Inferior parietal cortex (tissue), 1 donor: ENCODE measurements around the gene ABCF2.
A peak's percentile ranks its signal among the peaks of the same experiment; 100 is the strongest.

Source experiments
- DNase-seq: peaks from one replicate; pipeline ENCODE4 v3.0.0-alpha.2; 2016; ENCODE audit errors: extremely low spot score

ABCF2 gene

DNA sequence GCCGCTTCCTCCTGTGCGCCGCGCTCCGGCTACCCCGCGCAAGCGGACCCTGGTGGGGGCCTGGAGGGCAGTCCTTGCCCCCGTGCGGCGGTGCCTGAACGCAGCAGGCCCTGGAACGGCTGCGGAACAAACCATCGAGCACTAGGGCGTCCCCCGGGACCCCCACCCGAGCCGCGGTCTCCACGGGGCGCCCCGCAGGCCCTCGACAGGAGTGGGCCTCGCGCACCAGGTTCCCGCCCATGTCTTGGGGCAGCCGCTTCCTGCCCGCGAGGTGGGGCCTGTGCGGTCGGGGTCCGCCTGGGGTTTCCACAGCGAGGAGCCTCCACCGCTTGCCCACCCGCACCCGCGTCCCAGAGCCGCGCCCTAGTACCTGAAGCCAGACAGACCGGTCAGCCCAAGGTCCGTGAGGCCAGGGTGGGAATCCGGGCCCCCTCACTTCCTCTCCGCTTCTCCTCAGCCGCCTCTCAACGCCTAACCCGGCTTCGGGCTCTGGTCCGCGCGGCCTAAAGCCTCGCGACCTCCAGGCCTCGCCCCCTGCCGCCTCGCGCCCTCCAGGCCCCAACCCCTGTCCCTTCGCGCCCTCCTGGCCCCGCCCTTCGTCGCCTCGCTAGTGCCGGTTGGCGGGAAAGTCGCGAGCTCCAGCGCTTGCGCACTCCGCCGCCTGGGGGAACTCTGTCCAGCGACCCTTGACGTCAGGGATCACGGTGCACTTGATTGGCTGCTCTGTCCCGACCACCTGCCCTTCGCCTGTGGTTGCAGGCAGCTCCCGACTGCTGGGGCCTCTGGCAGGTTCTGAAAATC lies 52.6 kb downstream of the ABCF2 start:
- DNase-seq, result no peak

DNA sequence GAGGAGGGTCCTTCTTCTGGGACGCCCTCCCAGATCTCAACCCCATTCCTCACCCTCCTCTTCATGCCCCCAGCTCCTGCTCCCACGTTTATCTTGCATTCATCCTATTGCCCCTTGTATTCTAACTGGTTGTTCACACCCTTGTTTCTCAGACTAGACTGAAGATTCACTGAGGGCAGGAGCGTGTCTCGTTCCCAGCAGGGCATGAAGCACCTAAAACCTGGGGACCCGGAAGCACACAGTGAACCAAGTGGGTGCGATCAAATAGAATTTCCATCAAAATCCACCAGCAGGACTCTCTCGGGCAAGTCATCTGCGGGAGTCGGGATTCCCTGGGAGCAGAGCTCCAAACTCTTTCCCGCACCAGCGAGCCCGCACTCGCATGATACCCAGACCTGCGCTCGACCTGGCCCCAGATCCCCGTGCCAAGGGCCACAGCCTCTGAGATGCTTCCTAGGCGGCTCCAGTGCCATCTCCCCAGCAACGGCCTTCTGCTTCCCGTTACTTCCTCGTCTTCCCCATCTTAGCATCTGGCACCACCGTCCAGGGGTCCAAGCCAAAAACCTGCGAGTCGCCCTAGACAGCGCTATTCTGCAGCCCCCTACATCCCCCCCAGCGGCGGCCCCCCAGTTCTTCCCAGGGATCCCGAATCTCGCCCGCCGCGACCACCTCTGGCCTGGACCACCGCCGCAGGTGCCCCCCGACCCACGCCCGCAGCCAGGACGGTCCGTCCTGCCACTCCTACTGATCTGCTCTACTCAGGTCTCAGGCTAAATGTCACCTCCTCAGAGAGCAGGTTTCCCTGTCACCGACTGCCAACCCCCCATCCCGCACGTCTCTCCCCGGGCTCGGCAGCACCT lies 53.4 kb downstream of the ABCF2 start:
- no peak for DNase-seq

DNA sequence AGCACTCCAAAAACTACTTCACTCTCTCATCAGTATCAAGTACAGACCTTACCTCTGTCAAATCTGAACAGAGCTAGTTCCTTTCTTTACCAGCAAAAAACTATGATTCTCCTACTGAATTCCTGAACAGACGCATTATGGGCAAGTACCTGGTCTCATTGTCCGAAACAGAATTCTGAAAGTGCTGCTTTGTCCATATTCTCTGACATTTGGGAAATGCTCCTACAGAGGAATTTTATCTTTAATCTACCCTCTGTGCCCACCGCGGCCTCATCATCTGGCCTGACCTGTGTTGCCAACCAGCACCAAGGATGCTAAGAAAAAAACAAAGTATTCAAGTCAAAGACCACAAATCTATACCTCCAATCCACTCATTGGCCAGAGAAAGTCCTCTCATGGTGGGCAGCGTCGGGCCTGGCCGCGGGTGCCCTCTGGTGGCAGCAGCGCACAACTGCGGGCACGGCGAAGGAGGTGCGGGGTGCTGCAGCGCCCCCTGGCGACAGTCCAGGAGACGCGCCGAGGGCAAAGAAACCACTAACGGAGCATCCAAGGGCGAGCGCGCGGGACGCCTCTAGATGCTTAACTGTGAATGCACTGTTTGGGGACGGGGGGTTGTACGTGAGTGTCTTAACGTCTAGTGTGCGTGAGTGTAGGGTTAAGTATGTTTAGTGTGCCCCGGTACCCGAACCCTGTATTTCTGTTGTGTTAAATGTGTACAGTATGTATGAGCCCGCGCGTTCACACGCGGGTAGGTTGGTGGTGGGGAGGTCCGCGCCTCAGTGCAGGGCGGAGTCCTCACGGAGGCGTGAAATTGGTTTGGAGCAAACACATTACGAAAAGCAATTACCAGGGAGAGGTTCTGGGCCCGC lies 54.5 kb downstream of the ABCF2 start:
- peak; percentile 84 for DNase-seq

GRCh38 chr7:151168787-151169162 lies 58.2 kb downstream of the ABCF2 start:
- DNase-seq, result no peak

DNA sequence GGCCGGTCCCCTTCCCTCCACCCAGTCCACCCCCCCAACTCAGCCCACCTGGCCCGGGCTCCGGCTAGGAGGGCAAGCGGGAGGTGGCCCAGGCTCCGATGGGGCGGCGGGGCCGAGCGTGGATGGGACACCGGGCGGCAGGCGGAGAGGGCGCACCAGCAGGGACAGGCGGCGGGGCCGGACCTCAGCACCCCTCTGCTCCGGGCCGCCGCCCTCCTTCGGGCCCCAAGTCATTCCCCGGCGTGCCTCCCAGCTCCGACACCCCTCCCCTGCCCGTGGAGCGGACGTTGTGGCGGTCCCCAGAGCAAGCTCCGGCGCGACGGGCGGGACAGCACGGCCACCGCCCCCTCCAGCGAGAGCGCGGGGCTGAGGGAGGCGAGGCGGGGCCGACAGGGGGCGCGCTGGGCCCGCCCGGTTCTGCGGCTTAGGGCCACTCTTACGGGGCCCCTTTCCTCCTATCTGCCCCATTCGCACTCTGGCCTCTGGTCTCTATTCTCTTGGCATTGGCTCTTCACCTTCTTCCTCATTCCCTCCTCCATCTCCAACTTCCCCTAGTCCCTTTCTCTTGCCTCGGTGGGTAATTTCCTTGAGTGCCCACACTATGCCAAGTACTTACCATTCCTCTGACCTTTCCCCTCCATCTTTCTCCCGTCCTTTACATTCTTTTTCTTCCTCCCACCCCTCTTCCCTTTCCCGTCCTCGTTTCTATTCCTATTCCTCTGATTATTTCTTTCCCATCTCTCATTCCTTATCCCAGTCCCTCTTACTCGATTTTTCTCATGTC lies 58.8 kb downstream of the ABCF2 start:
- peak; percentile 32 for DNase-seq

DNA sequence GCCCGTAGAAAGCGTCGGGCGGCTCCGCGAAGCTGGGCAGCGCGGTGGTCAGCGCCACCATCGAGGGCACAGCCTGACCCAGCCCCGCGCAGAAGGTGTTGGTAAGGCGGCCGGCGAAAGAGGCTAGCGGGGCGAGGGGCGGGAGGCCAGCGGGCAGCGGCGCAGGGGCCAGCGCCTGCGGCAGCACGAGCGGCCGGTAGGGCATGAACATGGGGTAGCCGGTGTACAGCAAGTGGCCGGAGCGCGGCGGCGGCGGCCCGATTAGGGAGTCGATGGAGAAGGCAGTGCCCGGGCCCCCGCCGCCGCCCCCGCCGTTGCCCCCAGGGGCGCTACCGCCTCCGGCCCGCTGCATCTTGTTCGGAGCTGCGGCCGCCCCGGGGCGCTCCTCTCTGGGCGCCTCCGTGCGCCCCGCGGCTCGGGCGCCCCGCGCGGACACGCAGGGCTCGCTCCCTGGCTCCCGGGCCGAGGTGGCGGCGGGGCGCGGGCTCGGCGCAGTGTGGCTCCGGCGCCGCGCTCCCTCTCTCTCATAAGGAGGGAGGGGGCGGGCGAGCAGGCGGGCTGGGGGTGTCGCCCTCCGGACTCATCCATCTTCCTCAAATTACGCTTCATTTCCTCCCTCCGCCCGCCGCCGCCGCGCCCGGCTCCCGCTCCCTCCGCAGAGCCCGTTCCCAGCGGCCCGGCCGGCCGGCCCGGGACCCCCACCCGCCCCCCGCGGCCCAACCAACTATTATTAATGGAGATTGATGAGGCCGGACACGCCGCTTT lies 59.6 kb downstream of the ABCF2 start, which contains the start of gene GBX1:
Gene GBX1, minus strand, starts transcription at position 498 of the 765 bp plus-strand sequence. Its CDS starts 146 bp downstream, at position 352.
- DNase-seq, result no peak

DNA sequence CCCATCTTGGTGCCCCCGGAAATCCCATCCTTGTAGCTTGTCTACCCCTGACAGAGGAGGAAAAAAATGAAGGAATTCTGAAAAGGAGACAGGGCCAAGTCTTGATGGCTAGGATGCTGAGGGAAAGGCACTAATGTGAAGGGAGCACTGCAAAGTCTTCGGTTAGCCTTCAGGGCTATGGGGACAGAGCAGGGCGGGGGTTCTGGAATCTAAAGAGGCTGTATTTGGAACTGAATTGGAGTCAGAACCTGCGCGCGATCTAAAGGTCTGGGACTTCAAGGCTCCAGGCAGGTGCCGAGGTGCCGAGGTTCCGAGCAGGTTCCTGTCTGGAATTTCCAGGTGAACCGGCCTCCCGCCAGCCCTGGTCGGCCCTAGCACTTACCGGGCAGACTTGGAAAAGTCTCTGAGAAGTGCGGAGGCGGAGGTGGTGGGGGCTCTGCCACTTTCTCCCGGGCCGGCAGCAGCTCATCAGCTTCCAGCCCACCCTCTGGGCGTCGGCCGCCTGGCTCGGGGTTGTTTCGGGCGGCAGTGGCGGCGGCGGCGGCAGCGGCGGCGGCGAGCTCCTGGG lies 60.3 kb downstream of the ABCF2 start:
- DNase-seq, result no peak
